Colonic mucosa (tissue), 4 donors: ENCODE data around the gene GCSAM. TPM values are rescaled to one million over a fixed set of nuclear protein-coding genes. Genes with fewer than 3 reads are reported as not detected.

Experiments
- DNase-seq: peaks from one replicate; pipeline ENCODE4 v3.0.0-alpha.2; 2020
- H3K27ac ChIP-seq: fragments of 200-600 bp; one replicate; pipeline ENCODE4 v1.8.0; 2021
- H3K27me3 ChIP-seq: fragments of 200-600 bp; one replicate; pipeline ENCODE4 v1.8.0; 2021
- H3K36me3 ChIP-seq: fragments of 200-600 bp; one replicate; pipeline ENCODE4 v1.8.0; 2021
- H3K4me1 ChIP-seq: fragments of 200-600 bp; one replicate; pipeline ENCODE4 v1.8.0; 2021; ENCODE audit warnings: mild to moderate bottlenecking
- H3K4me3 ChIP-seq: fragments of 200-600 bp; one replicate; pipeline ENCODE4 v1.8.0; 2021
- H3K9ac ChIP-seq, 2 donors: one replicate each; pipeline ENCODE4 v1.7.0; 2013; ENCODE audit warnings: control low read depth in 2 of 2, low read depth in 2 of 2, low read length in 2 of 2
- H3K9me3 ChIP-seq: fragments of 200-600 bp; one replicate; pipeline ENCODE4 v1.8.0; 2021
- CTCF ChIP-seq: fragments of 200-600 bp; IDR thresholded peaks from one replicate; pipeline ENCODE4 v1.8.0; 2022; ENCODE audit warnings: antibody characterized with exemption, mild to moderate bottlenecking
- intact Hi-C: fragments of 100-400 bp; cut with DNase I; formaldehyde crosslinking; loops from one replicate; pipeline ENCODE4 v1.14.1; 2022
- total RNA-seq, 2 donors: library from RNA; stranded (reverse); fragmentation: NEBNext Ultra II Directional in 1 of 2; extraction: Animal tissue kit (Norgen Biotek cat#: 25700) in 1 of 2; gene quantifications; one replicate each; pipeline ENCODE4 v1.2.1, GENCODE V29; 2021
- donor health status: healthy.
- donor health status: DM: no; HTN: no; CAD: no.
- donor health status: DM: no; HTN: no; CAD: no.

Gene GCSAM
- total RNA-seq, 2 donors from 2014 or later: 0.16 to 0.17 TPM

DNA sequence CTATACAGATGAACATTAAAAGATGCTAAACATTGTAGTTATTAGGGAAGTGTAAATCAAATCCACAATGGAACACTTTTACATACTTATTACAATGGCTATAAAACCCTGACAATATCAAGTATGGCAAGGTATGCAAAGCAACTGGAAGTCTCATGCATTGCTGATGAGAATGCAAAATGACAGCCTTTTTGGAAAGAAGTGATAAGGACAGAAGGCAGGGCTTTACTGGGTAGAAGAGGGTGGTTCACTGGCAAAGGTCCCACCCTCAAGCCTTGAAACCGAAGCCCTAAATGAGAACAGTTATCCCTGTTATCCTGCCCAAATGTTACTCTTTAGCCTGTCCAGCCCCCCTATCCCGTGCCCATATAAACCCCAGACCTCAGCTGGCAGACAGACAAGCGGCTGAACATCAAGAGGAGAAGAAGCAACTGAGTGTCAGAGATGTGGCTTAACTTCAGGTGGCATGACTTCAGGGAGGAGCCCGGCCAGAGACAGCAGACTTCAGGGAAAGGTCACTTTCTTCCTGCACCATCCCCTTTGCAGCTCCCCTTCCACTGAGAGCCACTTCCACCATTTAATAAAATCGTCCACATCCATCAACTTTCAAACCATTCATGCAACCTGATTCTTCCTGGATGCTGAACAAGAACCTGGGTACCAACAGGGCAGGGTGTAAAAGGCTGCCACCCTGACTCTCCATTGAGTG, 732 bp upstream of the GCSAM start:
- intact Hi-C loops: loop anchor here (10.0 kb wide), 1 partner anchor 161 kb away; the partner anchor contains the start of gene SLC9C1
- TF ChIP-seq CTCF: no peak
- H3K4me1 ChIP-seq: no peaks in the 10 kb centered on the region
- H3K27ac ChIP-seq: no peak overlapping the region
- no peaks in the 10 kb centered on the region for H3K9me3 ChIP-seq
- H3K36me3 ChIP-seq: no peaks in the 10 kb centered on the region
- H3K27me3 ChIP-seq: no peaks in the 10 kb centered on the region
- DNase-seq: no peak
- H3K9ac ChIP-seq: no peak overlapping the region
- H3K4me3 ChIP-seq: no peak overlapping the region

GRCh38 chr3:112132554-112132953, 494 bp downstream of the GCSAM start:
- Histone ChIP-seq H3K27ac (no peak overlapping the region), H3K9me3 (no peaks in the 10 kb centered on the region), H3K27me3 (no peaks in the 10 kb centered on the region), H3K4me3 (no peak overlapping the region), H3K4me1 (no peaks in the 10 kb centered on the region), H3K36me3 (no peaks in the 10 kb centered on the region), H3K9ac (no peak overlapping the region)
- no peak for DNase-seq
- intact Hi-C loops: loop anchor here (10.0 kb wide), 1 partner anchor 162 kb away; the partner anchor contains the start of gene SLC9C1
- no peak for TF ChIP-seq CTCF

DNA sequence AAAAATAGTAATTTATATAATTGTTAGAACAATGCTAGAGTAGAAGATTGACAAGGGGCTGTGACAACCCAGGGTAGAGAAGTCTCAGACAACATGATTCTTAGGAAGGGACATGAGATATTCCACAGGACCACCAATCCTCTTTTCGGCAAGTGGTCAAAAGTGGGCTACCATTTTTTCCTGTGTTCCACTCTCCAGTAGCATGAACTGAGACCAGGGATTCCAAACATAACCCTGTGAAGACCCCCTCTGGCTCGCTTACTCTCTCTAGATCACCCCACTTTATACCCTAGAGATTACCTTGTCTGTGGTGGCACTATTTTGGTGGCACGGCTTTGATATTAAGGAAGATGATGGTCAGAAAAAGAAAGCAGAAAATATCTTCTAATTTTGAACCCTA, 960 bp downstream of the GCSAM start:
- no peak for TF ChIP-seq CTCF
- H3K9ac ChIP-seq: no peak overlapping the region
- H3K9me3 ChIP-seq: no peaks in the 10 kb centered on the region
- DNase-seq: no peak
- no peaks in the 10 kb centered on the region for H3K36me3 ChIP-seq
- no peaks in the 10 kb centered on the region for H3K27me3 ChIP-seq
- no peak overlapping the region for H3K27ac ChIP-seq
- no peak overlapping the region for H3K4me3 ChIP-seq
- H3K4me1 ChIP-seq: no peaks in the 10 kb centered on the region
- intact Hi-C loops: loop anchor here (10.0 kb wide), 1 partner anchor 163 kb away; the partner anchor contains the start of gene SLC9C1

GRCh38 chr3:112131111-112131510, 1.9 kb downstream of the GCSAM start:
- Histone ChIP-seq H3K9me3 (no peaks in the 10 kb centered on the region), H3K36me3 (no peaks in the 10 kb centered on the region)

DNA sequence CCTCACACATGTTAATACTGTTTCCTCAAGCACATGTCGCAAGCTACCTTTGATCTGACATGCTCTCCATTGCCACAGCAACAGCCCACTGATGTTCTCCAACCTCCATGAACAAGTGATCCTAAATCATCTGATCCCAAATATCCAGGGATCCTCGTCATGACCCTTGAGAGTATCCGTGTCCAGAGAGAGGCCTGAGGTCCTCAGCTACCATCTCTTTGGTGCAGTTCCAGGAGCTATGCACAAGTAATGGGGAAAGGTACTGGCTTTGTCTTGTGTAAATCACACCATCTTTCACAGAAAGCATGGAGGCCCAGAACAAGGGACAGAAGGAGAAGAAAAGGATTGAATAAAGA, 2.4 kb downstream of the GCSAM start:
- Histone ChIP-seq H3K4me1 (no peaks in the 10 kb centered on the region), H3K27me3 (no peaks in the 10 kb centered on the region), H3K9ac (no peak overlapping the region), H3K9me3 (no peaks in the 10 kb centered on the region), H3K36me3 (no peaks in the 10 kb centered on the region), H3K27ac (no peak overlapping the region), H3K4me3 (no peak overlapping the region)
- TF ChIP-seq CTCF: no peak
- DNase-seq: no peak
- intact Hi-C loops: loop anchor here (10.0 kb wide), 1 partner anchor 164 kb away; the partner anchor contains the start of gene SLC9C1

More at GRCh38 chr3:112131111-112131510, 1.9 kb downstream of the GCSAM start:
- intact Hi-C loops: loop anchor here (10.0 kb wide), 1 partner anchor 164 kb away; the partner anchor contains the start of gene SLC9C1
- no peaks in the 10 kb centered on the region for H3K27me3 ChIP-seq
- no peak overlapping the region for H3K4me3 ChIP-seq
- H3K9ac ChIP-seq: no peak overlapping the region
- no peak for TF ChIP-seq CTCF
- H3K4me1 ChIP-seq: no peaks in the 10 kb centered on the region
- H3K27ac ChIP-seq: no peak overlapping the region
- no peak for DNase-seq
